Measurements from ENCODE around the gene CLCN3. TPM values are rescaled to one million over a fixed set of nuclear protein-coding genes. Genes with fewer than 3 reads are reported as not detected.

The CLCN3 gene
- total RNA-seq, 1 donor from 2014 or later, result 54.1 TPM

- TF ChIP-seq, protein P1, sequence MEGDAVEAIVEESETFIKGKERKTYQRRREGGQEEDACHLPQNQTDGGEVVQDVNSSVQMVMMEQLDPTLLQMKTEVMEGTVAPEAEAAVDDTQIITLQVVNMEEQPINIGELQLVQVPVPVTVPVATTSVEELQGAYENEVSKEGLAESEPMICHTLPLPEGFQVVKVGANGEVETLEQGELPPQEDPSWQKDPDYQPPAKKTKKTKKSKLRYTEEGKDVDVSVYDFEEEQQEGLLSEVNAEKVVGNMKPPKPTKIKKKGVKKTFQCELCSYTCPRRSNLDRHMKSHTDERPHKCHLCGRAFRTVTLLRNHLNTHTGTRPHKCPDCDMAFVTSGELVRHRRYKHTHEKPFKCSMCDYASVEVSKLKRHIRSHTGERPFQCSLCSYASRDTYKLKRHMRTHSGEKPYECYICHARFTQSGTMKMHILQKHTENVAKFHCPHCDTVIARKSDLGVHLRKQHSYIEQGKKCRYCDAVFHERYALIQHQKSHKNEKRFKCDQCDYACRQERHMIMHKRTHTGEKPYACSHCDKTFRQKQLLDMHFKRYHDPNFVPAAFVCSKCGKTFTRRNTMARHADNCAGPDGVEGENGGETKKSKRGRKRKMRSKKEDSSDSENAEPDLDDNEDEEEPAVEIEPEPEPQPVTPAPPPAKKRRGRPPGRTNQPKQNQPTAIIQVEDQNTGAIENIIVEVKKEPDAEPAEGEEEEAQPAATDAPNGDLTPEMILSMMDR (IDR thresholded peaks at IDR 0.05; ENCODE audit: borderline replicate concordance), result no peak
- Histone ChIP-seq H3K36me3 (peaks cover 50% of the 10 kb centered on the region), H3K9me3 (replicated peaks) (no peaks in the 10 kb centered on the region), H3K27me3 (ENCODE audit: low read depth) (no peaks in the 10 kb centered on the region), H3K4me3 (no peak overlapping the region), H3K4me1 (no peaks in the 10 kb centered on the region), H3K27ac (replicated peaks) (no peak overlapping the region)
- intact Hi-C loops (cut with micrococcal nuclease), result no loop called here
- no peak for DNase-seq
Observed at GRCh38 chr4:169716677-169717076, 96.3 kb downstream of the CLCN3 start.

DNA sequence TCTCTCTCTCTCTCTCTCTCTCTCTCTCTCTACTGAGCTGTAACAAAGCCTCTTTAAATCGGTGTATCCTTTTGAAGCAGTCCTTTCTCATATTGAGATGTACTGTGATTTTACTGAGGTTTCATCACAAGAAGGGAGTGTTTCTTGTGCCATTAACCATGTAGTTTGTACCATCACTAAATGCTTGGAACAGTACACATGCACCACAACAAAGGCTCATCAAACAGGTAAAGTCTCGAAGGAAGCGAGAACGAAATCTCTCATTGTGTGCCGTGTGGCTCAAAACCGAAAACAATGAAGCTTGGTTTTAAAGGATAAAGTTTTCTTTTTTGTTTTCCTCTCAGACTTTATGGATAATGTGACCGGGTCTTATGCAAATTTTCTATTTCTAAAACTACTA lies 100.2 kb downstream of the CLCN3 start:
- DNase-seq, result no peak
- peaks cover 31% of the 10 kb centered on the region for H3K36me3 ChIP-seq
- intact Hi-C loops (cut with micrococcal nuclease), result no loop called here

DNA sequence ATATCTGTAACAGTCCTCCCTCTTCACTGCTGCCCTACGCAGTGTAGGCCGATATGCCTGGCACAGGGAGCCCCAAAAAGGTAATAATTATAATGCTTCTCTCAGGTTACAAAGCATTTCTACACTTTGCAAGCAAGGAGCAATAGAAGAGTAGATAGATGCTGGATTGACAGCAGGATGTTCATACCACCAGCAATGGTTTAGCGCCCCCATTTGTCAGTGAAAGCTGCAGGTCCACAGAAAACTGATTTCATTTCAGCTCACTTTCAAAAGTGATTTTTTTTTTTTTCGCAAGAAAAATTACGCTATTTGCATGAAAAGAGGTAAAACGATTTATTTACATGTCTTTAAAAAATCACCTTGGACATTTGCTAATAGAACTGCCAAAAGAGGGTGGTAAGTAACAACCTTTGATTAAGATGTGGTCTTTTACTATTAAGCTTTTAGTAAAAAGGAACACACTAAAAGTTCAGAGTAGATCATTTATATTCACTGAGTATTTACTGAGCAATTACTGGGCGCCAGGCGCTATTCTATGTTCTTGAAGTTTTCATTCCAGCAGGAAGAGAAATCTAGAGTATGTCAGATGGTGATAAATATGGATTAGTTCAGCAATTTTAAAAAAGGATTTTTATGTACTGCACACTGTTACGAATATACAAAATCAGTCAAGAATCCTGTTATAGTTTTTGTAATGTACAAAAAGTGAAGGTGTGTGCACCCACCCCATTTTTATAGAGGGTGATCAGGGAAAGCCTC lies 103.0 kb downstream of the CLCN3 start:
- Histone ChIP-seq H3K4me3 (no peak overlapping the region), H3K36me3 (peaks cover 26% of the 10 kb centered on the region), H3K9me3 (replicated peaks) (no peaks in the 10 kb centered on the region), H3K27me3 (ENCODE audit: low read depth) (no peaks in the 10 kb centered on the region), H3K27ac (replicated peaks) (no peak overlapping the region), H3K4me1 (no peaks in the 10 kb centered on the region)
- TF ChIP-seq, protein P1 (IDR thresholded peaks at IDR 0.05; ENCODE audit: borderline replicate concordance), result no peak
- intact Hi-C loops (cut with micrococcal nuclease), result no loop called here
- no peak for DNase-seq

More for the DNA sequence above, 100.2 kb downstream of the CLCN3 start:
- H3K4me3 ChIP-seq, result no peak overlapping the region
- no peak overlapping the region for H3K27ac ChIP-seq (replicated peaks)
- H3K9me3 ChIP-seq (replicated peaks), result no peaks in the 10 kb centered on the region
- TF ChIP-seq, protein P1 (IDR thresholded peaks at IDR 0.05; ENCODE audit: borderline replicate concordance), result no peak
- no peaks in the 10 kb centered on the region for H3K4me1 ChIP-seq
- no peaks in the 10 kb centered on the region for H3K27me3 ChIP-seq (ENCODE audit: low read depth)

GRCh38 chr4:169724260-169724659 lies 103.9 kb downstream of the CLCN3 start:
- Histone ChIP-seq H3K27me3 (ENCODE audit: low read depth) (no peaks in the 10 kb centered on the region), H3K36me3 (peaks cover 23% of the 10 kb centered on the region), H3K4me1 (no peaks in the 10 kb centered on the region), H3K27ac (replicated peaks) (no peak overlapping the region), H3K9me3 (replicated peaks) (no peaks in the 10 kb centered on the region), H3K4me3 (no peak overlapping the region)
- DNase-seq, result no peak
- intact Hi-C loops (cut with micrococcal nuclease), result no loop called here
- TF ChIP-seq, protein P1 (IDR thresholded peaks at IDR 0.05; ENCODE audit: borderline replicate concordance), result no peak

- no peak for DNase-seq
- Histone ChIP-seq H3K36me3 (peaks cover 24% of the 10 kb centered on the region), H3K4me3 (no peak overlapping the region), H3K4me1 (no peaks in the 10 kb centered on the region), H3K27me3 (ENCODE audit: low read depth) (no peaks in the 10 kb centered on the region), H3K27ac (replicated peaks) (no peak overlapping the region), H3K9me3 (replicated peaks) (no peaks in the 10 kb centered on the region)
- intact Hi-C loops (cut with micrococcal nuclease), result no loop called here
- TF ChIP-seq, protein P1 (IDR thresholded peaks at IDR 0.05; ENCODE audit: borderline replicate concordance), result no peak
Observed at GRCh38 chr4:169727616-169728015, 107.2 kb downstream of the CLCN3 start.
